Testis (tissue), 2 donors: ENCODE results near the gene TXLNB.
"Not testable (repeated sequence)": the region's sequence is repeated elsewhere in the genome, so short reads cannot be mapped to it uniquely, and the experiment has no call there.

Experiments used
- CTCF ChIP-seq, 3 experiments: fragments of 450-650 bp in 2 of 3; fragments of 200-600 bp in 1 of 3; sonication (generic) in 1 of 3; IDR thresholded peaks; one replicate each; pipeline ENCODE4 v1.5.1; 2016 to 2019; ENCODE audit warnings: antibody characterized with exemption in 3 of 3, mild to moderate bottlenecking in 2 of 3, moderate library complexity in 1 of 3
- POLR2A ChIP-seq: fragments of 450-650 bp; IDR thresholded peaks from one replicate; pipeline ENCODE4 v1.6.1; 2017; ENCODE audit warnings: antibody characterized with exemption, mild to moderate bottlenecking, moderate library complexity

GRCh38 chr6:139212460-139212859 is 79.3 kb downstream of the TXLNB start:
- TF ChIP-seq CTCF (IDR thresholded peaks at IDR 0.05); POLR2A: not testable (repeated sequence)
